Mesendoderm (in vitro differentiated cells): ENCODE measurements around the gene KIAA1191.

Source experiments
- DNase-seq: peaks from one replicate; pipeline ENCODE4 v3.0.0; 2013
- H2AK5ac ChIP-seq: 2 replicates; pipeline ENCODE4 v1.6.1; 2013; ENCODE audit warnings: low read length, inconsistent platforms
- H2BK120ac ChIP-seq: 2 replicates; pipeline ENCODE4 v1.6.1; 2013; ENCODE audit warnings: low read depth, mild to moderate bottlenecking, low read length, moderate library complexity, mixed read lengths
- H2BK15ac ChIP-seq: replicated peaks from 2 replicates; pipeline ENCODE4 v1.6.1; 2013; ENCODE audit warnings: low read depth, mild to moderate bottlenecking, moderate library complexity
- H2BK5ac ChIP-seq: 2 replicates; pipeline ENCODE4 v1.6.1; 2013; ENCODE audit warnings: low read length, inconsistent platforms
- H3K18ac ChIP-seq: 2 replicates; pipeline ENCODE4 v1.6.1; 2013; ENCODE audit warnings: mild to moderate bottlenecking, low read length, mixed read lengths
- H3K23ac ChIP-seq: one replicate; pipeline ENCODE4 v1.6.1; 2013; ENCODE audit warnings: low read length
- H3K27ac ChIP-seq: 2 replicates; pipeline ENCODE4 v1.5.1; 2013; ENCODE audit warnings: low read depth, mild to moderate bottlenecking, inconsistent platforms, low read length, moderate library complexity
- H3K27me3 ChIP-seq: 2 replicates; pipeline ENCODE4 v1.6.1; 2013; ENCODE audit warnings: low read length, control low read depth, mild to moderate bottlenecking, inconsistent platforms; ENCODE audit not compliant: insufficient read depth, poor library complexity
- H3K36me3 ChIP-seq: 2 replicates; pipeline ENCODE4 v1.6.1; 2013; ENCODE audit warnings: low read length, inconsistent platforms; ENCODE audit not compliant: control insufficient read depth, insufficient read depth
- H3K4ac ChIP-seq: one replicate; pipeline ENCODE4 v1.6.1; 2013; ENCODE audit warnings: low read depth, mild to moderate bottlenecking, low read length, moderate library complexity
- H3K4me1 ChIP-seq: 2 replicates; pipeline ENCODE4 v1.6.1; 2013; ENCODE audit warnings: low read depth, low read length, inconsistent platforms; ENCODE audit not compliant: control insufficient read depth
- H3K4me2 ChIP-seq: 2 replicates; pipeline ENCODE4 v1.6.1; 2013; ENCODE audit warnings: low read length
- H3K4me3 ChIP-seq: 2 replicates; pipeline ENCODE4 v1.5.1; 2013; ENCODE audit warnings: mild to moderate bottlenecking, low read length
- H3K56ac ChIP-seq: one replicate; pipeline ENCODE4 v1.6.1; 2013; ENCODE audit warnings: low read length
- H3K79me1 ChIP-seq: 2 replicates; pipeline ENCODE4 v1.6.1; 2013; ENCODE audit warnings: low read length, inconsistent platforms
- H3K79me2 ChIP-seq: 2 replicates; pipeline ENCODE4 v1.6.1; 2013; ENCODE audit warnings: mild to moderate bottlenecking, low read length; ENCODE audit not compliant: control insufficient read depth, insufficient read depth
- H3K9ac ChIP-seq: 2 replicates; pipeline ENCODE4 v1.6.1; 2013; ENCODE audit warnings: low read length, inconsistent platforms
- H4K5ac ChIP-seq: one replicate; pipeline ENCODE4 v1.6.1; 2013; ENCODE audit warnings: low read length
- H4K8ac ChIP-seq: one replicate; pipeline ENCODE4 v1.6.1; 2013; ENCODE audit warnings: low read depth, mild to moderate bottlenecking, control low read depth, low read length, moderate library complexity
- WGBS: extraction: QIAGEN DNeasy Blood & Tissue Kit; methylation state at CpG from one replicate; pipeline ENCODE4 v1.1.7; 2013; ENCODE audit warnings: low lambda C conversion rate, missing lambda C conversion rate; ENCODE audit not compliant: insufficient coverage; ENCODE audit errors: extremely low coverage; 5-methylcytosine and 5-hydroxymethylcytosine counted together

KIAA1191 gene

DNA sequence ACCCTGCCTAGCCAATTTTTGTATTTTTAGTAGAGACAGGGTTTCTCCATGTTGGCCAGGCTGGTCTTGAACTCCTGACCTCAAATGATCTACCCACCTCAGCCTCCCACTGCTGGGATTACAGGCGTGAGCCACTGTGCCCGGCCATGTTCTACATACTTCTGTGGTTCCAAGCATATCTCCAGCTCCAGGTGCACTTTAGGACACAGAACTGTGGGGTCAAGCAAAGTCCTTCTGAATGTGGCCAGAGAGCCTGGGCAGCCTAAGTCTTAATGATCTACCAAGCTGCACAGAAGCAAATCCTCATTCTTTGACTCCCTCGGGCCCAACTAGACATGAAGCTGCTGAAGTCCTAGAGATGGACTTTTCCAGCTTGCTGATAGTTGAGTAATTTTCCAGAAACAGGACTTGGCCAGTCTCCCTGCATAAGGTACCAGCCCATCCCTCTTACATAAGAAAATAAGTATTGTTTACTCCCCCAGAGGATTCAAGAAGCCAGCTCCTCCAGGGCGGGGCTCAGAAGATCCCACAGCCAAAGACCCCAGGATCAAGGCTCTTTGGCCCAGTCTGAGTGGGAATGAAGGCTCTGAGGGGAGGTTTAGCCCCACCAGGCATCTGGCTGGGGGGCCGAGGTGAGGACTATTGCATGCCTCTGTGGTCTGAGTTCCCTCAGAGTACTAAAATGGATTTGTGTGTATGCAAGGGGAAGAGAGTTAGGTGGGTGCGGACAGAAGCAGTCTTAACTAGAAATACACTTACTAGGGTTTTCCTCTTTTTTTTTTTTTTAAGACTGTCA is 46.1 kb upstream of the KIAA1191 start:
- Histone ChIP-seq H3K36me3 (no peaks in the 10 kb centered on the region), H3K18ac (no peak overlapping the region), H2AK5ac (no peak overlapping the region), H3K27me3 (no peaks in the 10 kb centered on the region), H3K23ac (no peak overlapping the region), H3K79me2 (no peaks in the 10 kb centered on the region), H3K4me2 (no peak overlapping the region), H3K9ac (no peak overlapping the region), H4K5ac (no peak overlapping the region), H3K4me3 (no peak overlapping the region), H3K4ac (no peak overlapping the region), H2BK15ac (no peak overlapping the region), H3K4me1 (no peaks in the 10 kb centered on the region), H2BK120ac (no peak overlapping the region), H4K8ac (no peak overlapping the region), H3K79me1 (no peaks in the 10 kb centered on the region), H3K56ac (no peak overlapping the region), H2BK5ac (no peak overlapping the region), H3K27ac (no peak overlapping the region)
- WGBS, result no CpG with 5 or more reads among the region's 6 CpGs
- DNase-seq, result no peak

DNA sequence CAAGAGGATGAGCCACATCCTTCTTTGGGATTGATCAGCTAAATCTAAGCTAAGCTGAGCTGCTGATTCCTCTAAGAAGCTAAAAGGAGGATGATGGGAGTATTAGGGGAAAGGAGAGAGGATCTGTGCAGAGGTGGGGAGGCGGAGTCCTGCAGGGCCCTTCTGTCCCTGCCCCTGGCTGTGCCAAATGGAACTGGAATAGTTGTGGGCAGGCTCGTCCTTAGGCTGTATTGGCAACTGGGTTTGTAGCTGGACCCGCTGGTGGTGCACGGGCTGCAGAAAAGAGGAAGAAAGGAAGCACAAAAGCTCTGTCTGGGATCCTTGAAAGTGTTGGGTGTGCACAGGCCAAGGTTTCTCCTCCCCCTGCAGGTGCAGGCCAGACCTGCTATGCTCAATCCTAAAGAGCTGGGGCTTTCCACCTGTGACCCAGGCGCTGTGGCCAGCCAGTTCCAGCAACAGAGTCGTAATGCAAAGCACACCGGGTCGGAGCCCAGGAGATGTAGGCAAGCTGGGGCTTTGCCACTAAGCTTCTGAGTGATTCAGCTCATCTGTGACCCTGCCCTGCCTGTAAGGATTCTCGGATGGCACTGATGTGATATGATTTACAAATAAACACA is 45.0 kb upstream of the KIAA1191 start:
- Histone ChIP-seq H3K79me2 (no peaks in the 10 kb centered on the region), H2AK5ac (no peak overlapping the region), H2BK15ac (no peak overlapping the region), H3K18ac (no peak overlapping the region), H3K23ac (no peak overlapping the region), H3K4me2 (no peak overlapping the region), H3K27me3 (no peaks in the 10 kb centered on the region), H3K79me1 (no peaks in the 10 kb centered on the region), H4K5ac (no peak overlapping the region), H3K27ac (no peak overlapping the region), H3K36me3 (no peaks in the 10 kb centered on the region), H3K4me3 (no peak overlapping the region), H3K4me1 (no peaks in the 10 kb centered on the region), H3K4ac (no peak overlapping the region), H2BK120ac (no peak overlapping the region), H2BK5ac (no peak overlapping the region), H3K9ac (no peak overlapping the region), H3K56ac (no peak overlapping the region), H4K8ac (no peak overlapping the region)
- DNase-seq, result no peak
- WGBS, result no CpG with 5 or more reads among the region's 9 CpGs

DNA sequence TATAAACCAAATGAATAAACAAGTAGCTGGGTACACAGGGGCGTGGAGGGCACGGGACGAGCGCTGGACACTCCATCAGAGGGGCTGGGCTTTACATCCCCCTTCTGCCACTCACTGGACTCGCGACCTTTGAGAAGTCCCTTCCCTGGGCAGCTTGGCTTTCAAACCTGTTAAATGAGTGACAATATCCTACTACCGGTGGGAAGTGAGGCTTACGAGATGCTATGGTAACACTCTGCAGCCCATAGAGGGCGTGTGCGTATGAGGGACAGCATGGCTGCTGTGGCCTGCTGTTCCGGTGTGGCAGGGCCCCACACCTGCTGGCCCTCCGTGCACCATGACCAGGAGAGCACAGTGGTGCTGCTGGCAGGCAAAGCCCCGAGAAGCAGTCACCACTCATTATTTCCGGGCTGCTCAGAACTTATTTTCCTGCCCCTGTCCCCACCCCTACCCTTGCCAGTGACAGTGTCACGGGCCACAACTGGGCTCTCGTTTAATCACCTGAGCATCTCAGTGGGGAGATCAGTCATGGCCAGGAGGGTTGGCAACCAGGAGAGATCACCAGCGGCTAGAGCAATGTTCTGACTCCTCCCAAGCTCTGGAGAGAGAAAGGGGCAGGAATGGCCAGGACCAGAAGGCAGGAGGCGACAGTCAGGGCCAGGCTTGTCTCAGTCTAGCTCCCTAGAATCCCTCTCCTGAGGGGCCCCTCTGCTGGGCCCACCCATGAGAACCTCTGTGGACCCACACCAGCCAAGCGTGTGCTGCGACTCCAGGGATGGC is 44.3 kb upstream of the KIAA1191 start:
- no peak overlapping the region for H2AK5ac ChIP-seq
- no peaks in the 10 kb centered on the region for H3K36me3 ChIP-seq
- no peak overlapping the region for H2BK5ac ChIP-seq

DNA sequence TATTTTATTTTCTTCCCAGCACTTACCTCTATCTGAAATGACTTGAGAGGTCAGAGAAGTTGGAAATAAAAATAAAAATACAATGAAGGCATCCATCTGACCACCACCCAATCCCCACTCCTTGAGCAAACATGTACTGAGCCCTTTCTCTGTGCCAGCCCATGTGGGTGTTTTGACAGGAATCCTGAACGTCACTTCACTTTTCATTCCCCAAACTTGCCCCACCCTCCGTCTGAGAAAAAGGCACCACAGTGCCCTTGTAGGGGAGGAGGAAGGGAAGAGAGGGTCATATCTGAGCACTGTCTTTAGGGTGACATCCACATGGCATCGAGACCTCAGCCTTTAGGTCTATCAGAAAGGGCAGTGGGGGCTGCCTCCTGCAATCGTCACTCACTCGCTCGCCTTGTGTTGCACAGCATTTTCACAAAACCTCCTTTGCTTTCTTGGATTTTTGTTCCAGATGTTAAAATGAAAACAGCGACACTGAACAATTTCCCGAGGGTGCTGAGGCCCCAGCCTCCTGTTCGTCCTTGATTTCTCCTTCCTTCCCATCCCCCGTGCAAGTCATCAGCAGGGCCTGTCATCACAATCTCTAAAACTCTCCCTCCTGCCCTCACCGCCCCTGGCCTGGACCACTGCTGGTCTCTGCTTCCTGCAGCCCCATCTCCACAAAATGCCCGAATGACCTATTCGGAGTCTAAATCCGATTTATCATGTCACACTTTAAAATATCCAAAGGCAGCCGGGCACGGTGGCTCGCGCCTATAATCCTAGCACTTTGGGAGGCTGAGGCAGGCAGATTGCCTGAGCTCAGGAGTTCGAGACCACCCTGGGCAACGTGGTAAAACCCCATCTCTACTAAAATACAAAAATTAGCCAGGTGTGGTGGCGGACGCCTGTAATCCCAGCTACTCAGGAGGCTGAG is 40.0 kb upstream of the KIAA1191 start:
- Histone ChIP-seq H3K4me2 (no peak overlapping the region), H3K56ac (no peak overlapping the region), H2BK5ac (no peak overlapping the region), H2AK5ac (no peak overlapping the region), H3K27me3 (no peaks in the 10 kb centered on the region), H3K4me1 (no peaks in the 10 kb centered on the region), H3K4ac (no peak overlapping the region), H3K79me1 (no peaks in the 10 kb centered on the region), H3K23ac (no peak overlapping the region), H3K36me3 (no peaks in the 10 kb centered on the region), H2BK15ac (no peak overlapping the region), H3K79me2 (no peaks in the 10 kb centered on the region), H4K5ac (no peak overlapping the region), H3K9ac (no peak overlapping the region), H3K18ac (no peak overlapping the region), H3K27ac (no peak overlapping the region), H3K4me3 (no peak overlapping the region), H2BK120ac (no peak overlapping the region), H4K8ac (no peak overlapping the region)
- DNase-seq, result no peak
- no CpG with 5 or more reads among the region's 22 CpGs for WGBS

More for the DNA sequence above, 44.3 kb upstream of the KIAA1191 start:
- no CpG with 5 or more reads among the region's 20 CpGs for WGBS
- Histone ChIP-seq H3K79me1 (no peaks in the 10 kb centered on the region), H3K79me2 (no peaks in the 10 kb centered on the region), H3K4me1 (no peaks in the 10 kb centered on the region), H3K4me2 (no peak overlapping the region), H4K8ac (no peak overlapping the region), H3K18ac (no peak overlapping the region), H3K4ac (no peak overlapping the region), H3K23ac (no peak overlapping the region), H3K4me3 (no peak overlapping the region), H2BK120ac (no peak overlapping the region), H3K9ac (no peak overlapping the region), H3K56ac (no peak overlapping the region), H3K27me3 (no peaks in the 10 kb centered on the region), H3K27ac (no peak overlapping the region), H4K5ac (no peak overlapping the region), H2BK15ac (no peak overlapping the region)
- DNase-seq, result peak; percentile 81

- H3K27ac ChIP-seq, result no peak overlapping the region
- DNase-seq, result no peak
- no peak overlapping the region for H4K8ac ChIP-seq
These were observed 39.0 kb upstream of the KIAA1191 start for GRCh38 chr5:176400382-176401156.

More at GRCh38 chr5:176400382-176401156, 39.0 kb upstream of the KIAA1191 start:
- Histone ChIP-seq H2BK5ac (no peak overlapping the region), H3K79me2 (no peaks in the 10 kb centered on the region), H2BK15ac (no peak overlapping the region), H3K79me1 (no peaks in the 10 kb centered on the region), H4K5ac (no peak overlapping the region), H3K18ac (no peak overlapping the region), H2AK5ac (no peak overlapping the region), H3K4ac (no peak overlapping the region), H3K4me2 (no peak overlapping the region), H3K27me3 (no peaks in the 10 kb centered on the region), H2BK120ac (no peak overlapping the region), H3K9ac (no peak overlapping the region), H3K4me1 (no peaks in the 10 kb centered on the region), H3K36me3 (no peaks in the 10 kb centered on the region), H3K56ac (no peak overlapping the region), H3K4me3 (no peak overlapping the region), H3K23ac (no peak overlapping the region)
- WGBS, result no CpG with 5 or more reads among the region's 17 CpGs
